Breast epithelium (tissue), 4 donors: ENCODE measurements around the gene NPS. TPM values are rescaled to one million over a fixed set of nuclear protein-coding genes. Genes with fewer than 3 reads are reported as not detected.

Experiments
- DNase-seq, 2 donors: peaks; one replicate each; pipeline ENCODE4 v3.0.0-alpha.2; 2019; ENCODE audit warnings: low spot score in 2 of 2
- H3K27ac ChIP-seq, 2 donors: fragments of 200-600 bp; sonication (generic) in 1 of 2; one replicate each; pipeline ENCODE4 v1.5.1; 2016 to 2019; ENCODE audit warnings: mild to moderate bottlenecking in 1 of 2
- H3K27me3 ChIP-seq, 2 donors: fragments of 200-600 bp; sonication (generic) in 1 of 2; one replicate each; pipeline versions ENCODE4 v1.5.1 to v1.6.0; 2017 to 2019; ENCODE audit warnings: control low read depth in 1 of 2, mild to moderate bottlenecking in 1 of 2
- H3K36me3 ChIP-seq: fragments of 200-600 bp; one replicate; pipeline ENCODE4 v1.5.1; 2019
- H3K4me1 ChIP-seq, 2 donors: fragments of 200-600 bp; sonication (generic); one replicate each; pipeline ENCODE4 v1.5.1; 2016 to 2019; ENCODE audit warnings: control low read depth in 1 of 2
- H3K4me3 ChIP-seq, 3 donors: fragments of 200-600 bp; sonication (generic); 1 replicate in 2 of 3; 2 replicates in 1 of 3; pipeline ENCODE4 v1.5.1; 2016 to 2019; ENCODE audit warnings: mild to moderate bottlenecking in 3 of 3, moderate library complexity in 2 of 3
- H3K9me3 ChIP-seq, 2 donors: fragments of 200-600 bp; sonication (generic) in 1 of 2; one replicate each; pipeline ENCODE4 v1.5.1; 2016 to 2019; ENCODE audit warnings: control low read depth in 1 of 2
- CTCF ChIP-seq, 3 donors: fragments of 450-650 bp; IDR thresholded peaks; one replicate each; pipeline ENCODE4 v1.5.1; 2016 to 2017; ENCODE audit warnings: antibody characterized with exemption in 3 of 3, mild to moderate bottlenecking in 3 of 3, moderate library complexity in 3 of 3
- POLR2A ChIP-seq: fragments of 450-650 bp; IDR thresholded peaks from one replicate; pipeline ENCODE4 v1.6.1; 2016; ENCODE audit warnings: antibody characterized with exemption, mild to moderate bottlenecking, moderate library complexity
- POLR2AphosphoS5 ChIP-seq, 3 donors: sonication (generic); formaldehyde crosslinking; IDR thresholded peaks; one replicate each; pipeline ENCODE4 v1.6.1; 2017; ENCODE audit warnings: antibody characterized with exemption in 3 of 3
- intact Hi-C: fragments of 100-400 bp; cut with DNase I; formaldehyde crosslinking; loops from one replicate; pipeline ENCODE4 v1.15.1; 2023; ENCODE audit warnings: low total_unique reads
- total RNA-seq, 3 donors: library from RNA; depleted of rRNA; stranded (reverse); fragments of >200 nt; gene quantifications; one replicate each; pipeline ENCODE4 v1.1.0, GENCODE V29; 2016

Gene NPS
- total RNA-seq, 3 donors from 2014 or later, result not detected

DNA sequence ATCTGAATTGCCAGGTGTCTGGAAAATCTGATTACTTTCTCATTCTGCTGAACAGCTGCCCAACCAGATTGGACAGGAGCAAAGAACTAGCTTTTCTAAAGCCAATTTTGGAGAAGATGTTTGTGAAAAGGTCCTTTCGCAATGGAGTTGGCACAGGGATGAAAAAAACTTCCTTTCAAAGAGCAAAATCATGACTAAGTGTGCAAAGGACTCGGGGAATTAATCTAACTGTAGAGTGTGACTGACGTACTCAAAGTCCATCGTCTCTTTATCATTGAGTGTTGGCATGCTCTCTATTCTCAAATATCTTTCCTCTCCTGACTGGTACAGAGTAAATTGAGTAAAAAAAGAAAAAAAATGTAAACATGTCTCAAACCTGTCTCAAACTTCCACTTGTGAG, 3.3 kb downstream of the NPS start:
- H3K27ac ChIP-seq, result no peak overlapping the region
- H3K4me1 ChIP-seq, result no peaks in the 10 kb centered on the region
- TF ChIP-seq CTCF (IDR thresholded peaks at IDR 0.05) (no peak), POLR2AphosphoS5 (IDR thresholded peaks at IDR 0.05) (no peak), POLR2A (no peak)
- H3K36me3 ChIP-seq, result no peaks in the 10 kb centered on the region
- H3K9me3 ChIP-seq, result no peaks in the 10 kb centered on the region
- no peak for DNase-seq
- intact Hi-C loops, result no loop called here
- no peaks in the 10 kb centered on the region for H3K27me3 ChIP-seq
- no peak overlapping the region for H3K4me3 ChIP-seq

DNA sequence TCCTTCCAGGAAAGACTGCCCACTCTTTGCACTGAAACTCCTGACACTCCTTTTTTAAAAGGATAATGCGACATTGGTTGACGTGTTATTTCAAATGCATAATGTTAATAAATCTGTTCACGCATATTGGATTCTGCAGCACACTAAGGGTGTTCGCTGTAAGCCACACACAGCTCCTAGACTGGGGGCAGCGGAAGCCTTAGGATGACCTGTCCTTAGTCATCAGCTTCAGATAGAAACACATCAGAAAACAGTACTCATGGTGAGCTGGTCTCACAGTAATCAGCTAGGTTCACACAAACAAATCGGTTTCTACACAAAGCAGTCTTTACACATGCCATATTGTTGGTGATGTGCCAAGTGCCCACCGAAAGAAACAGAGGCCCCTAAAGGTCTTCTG, 4.3 kb downstream of the NPS start:
- DNase-seq, result no peak
- Histone ChIP-seq H3K36me3 (no peaks in the 10 kb centered on the region), H3K4me3 (no peak overlapping the region), H3K27me3 (no peaks in the 10 kb centered on the region), H3K4me1 (no peaks in the 10 kb centered on the region), H3K9me3 (no peaks in the 10 kb centered on the region), H3K27ac (no peak overlapping the region)
- intact Hi-C loops, result no loop called here
- no peak for TF ChIP-seq CTCF (IDR thresholded peaks at IDR 0.05)
- no peak for TF ChIP-seq POLR2A
- TF ChIP-seq POLR2AphosphoS5 (IDR thresholded peaks at IDR 0.05), result no peak

- intact Hi-C loops, result no loop called here
- H3K9me3 ChIP-seq, result no peaks in the 10 kb centered on the region
- no peak for DNase-seq
- no peaks in the 10 kb centered on the region for H3K27me3 ChIP-seq
- H3K4me3 ChIP-seq, result no peak overlapping the region
- no peak overlapping the region for H3K27ac ChIP-seq
- TF ChIP-seq POLR2A (no peak), POLR2AphosphoS5 (IDR thresholded peaks at IDR 0.05) (no peak), CTCF (IDR thresholded peaks at IDR 0.05) (no peak)
- H3K36me3 ChIP-seq, result no peaks in the 10 kb centered on the region
- H3K4me1 ChIP-seq, result no peaks in the 10 kb centered on the region
Measured at GRCh38 chr10:127556916-127557315, 7.8 kb downstream of the NPS start.

- TF ChIP-seq CTCF (IDR thresholded peaks at IDR 0.05) (no peak), POLR2A (no peak), POLR2AphosphoS5 (IDR thresholded peaks at IDR 0.05) (no peak)
- Histone ChIP-seq H3K4me3 (no peak overlapping the region), H3K36me3 (no peaks in the 10 kb centered on the region), H3K27ac (no peak overlapping the region), H3K4me1 (no peaks in the 10 kb centered on the region), H3K9me3 (no peaks in the 10 kb centered on the region), H3K27me3 (no peaks in the 10 kb centered on the region)
- no peak for DNase-seq
- intact Hi-C loops, result no loop called here
Measured at GRCh38 chr10:127561647-127562046, 12.5 kb downstream of the NPS start.

GRCh38 chr10:127563718-127564553, 14.8 kb downstream of the NPS start:
- H3K4me1 ChIP-seq, result no peaks in the 10 kb centered on the region
- no peak for DNase-seq
- intact Hi-C loops, result no loop called here
- H3K4me3 ChIP-seq, result no peak overlapping the region
- no peak overlapping the region for H3K27ac ChIP-seq
- no peak for TF ChIP-seq CTCF (IDR thresholded peaks at IDR 0.05)
- no peak for TF ChIP-seq POLR2A
- no peak for TF ChIP-seq POLR2AphosphoS5 (IDR thresholded peaks at IDR 0.05)
- no peaks in the 10 kb centered on the region for H3K27me3 ChIP-seq
- no peaks in the 10 kb centered on the region for H3K9me3 ChIP-seq
- H3K36me3 ChIP-seq, result no peaks in the 10 kb centered on the region
